GM12864 (cell line): ENCODE measurements around the gene ECT2L.

Source experiments
- DNase-seq: peaks from one replicate; pipeline ENCODE4 v3.0.0-alpha.2; 2011; ENCODE audit warnings: low read depth
- H3K4me3 ChIP-seq: 2 replicates; pipeline ENCODE4 v1.5.1; 2011; ENCODE audit warnings: mild to moderate bottlenecking, low read depth, low read length, control low read depth
- TF ChIP-seq, protein P1 (sequence below): IDR thresholded peaks from 2 replicates; pipeline ENCODE4 v1.5.1; 2011; ENCODE audit warnings: low read depth, mild to moderate bottlenecking, moderate library complexity, low read length, control low read depth, inconsistent platforms; ENCODE audit errors: missing control alignments

ECT2L gene

GRCh38 chr6:138814179-138814834 is 18.4 kb downstream of the ECT2L start:
- DNase-seq: no peak
- no peak overlapping the region for H3K4me3 ChIP-seq
- TF ChIP-seq, protein P1, sequence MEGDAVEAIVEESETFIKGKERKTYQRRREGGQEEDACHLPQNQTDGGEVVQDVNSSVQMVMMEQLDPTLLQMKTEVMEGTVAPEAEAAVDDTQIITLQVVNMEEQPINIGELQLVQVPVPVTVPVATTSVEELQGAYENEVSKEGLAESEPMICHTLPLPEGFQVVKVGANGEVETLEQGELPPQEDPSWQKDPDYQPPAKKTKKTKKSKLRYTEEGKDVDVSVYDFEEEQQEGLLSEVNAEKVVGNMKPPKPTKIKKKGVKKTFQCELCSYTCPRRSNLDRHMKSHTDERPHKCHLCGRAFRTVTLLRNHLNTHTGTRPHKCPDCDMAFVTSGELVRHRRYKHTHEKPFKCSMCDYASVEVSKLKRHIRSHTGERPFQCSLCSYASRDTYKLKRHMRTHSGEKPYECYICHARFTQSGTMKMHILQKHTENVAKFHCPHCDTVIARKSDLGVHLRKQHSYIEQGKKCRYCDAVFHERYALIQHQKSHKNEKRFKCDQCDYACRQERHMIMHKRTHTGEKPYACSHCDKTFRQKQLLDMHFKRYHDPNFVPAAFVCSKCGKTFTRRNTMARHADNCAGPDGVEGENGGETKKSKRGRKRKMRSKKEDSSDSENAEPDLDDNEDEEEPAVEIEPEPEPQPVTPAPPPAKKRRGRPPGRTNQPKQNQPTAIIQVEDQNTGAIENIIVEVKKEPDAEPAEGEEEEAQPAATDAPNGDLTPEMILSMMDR: no peak

DNA sequence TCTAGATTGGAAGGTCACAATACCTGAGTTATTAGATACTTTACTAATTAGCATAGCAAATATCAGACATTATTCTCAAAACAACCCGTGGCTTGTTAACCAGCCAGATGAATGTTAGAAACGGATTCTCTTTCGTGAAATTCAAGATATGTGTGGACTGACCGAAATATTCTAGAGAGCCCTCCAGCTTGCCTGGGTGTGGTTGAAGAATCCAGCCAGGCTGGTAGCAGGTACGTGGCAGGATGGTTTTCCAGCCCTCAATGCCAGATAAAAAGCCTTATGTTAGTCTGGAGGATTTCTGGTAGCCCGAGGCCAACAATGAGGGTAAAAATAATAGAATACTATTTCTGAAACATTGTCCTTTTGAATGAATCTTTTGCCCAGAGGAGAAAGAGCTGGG is 19.3 kb downstream of the ECT2L start:
- no peak overlapping the region for H3K4me3 ChIP-seq
- no peak for DNase-seq
- TF ChIP-seq, protein P1: no peak

GRCh38 chr6:138815797-138816528 is 20.1 kb downstream of the ECT2L start:
- no peak overlapping the region for H3K4me3 ChIP-seq
- TF ChIP-seq, protein P1: peak; percentile 55
- DNase-seq: no peak

DNA sequence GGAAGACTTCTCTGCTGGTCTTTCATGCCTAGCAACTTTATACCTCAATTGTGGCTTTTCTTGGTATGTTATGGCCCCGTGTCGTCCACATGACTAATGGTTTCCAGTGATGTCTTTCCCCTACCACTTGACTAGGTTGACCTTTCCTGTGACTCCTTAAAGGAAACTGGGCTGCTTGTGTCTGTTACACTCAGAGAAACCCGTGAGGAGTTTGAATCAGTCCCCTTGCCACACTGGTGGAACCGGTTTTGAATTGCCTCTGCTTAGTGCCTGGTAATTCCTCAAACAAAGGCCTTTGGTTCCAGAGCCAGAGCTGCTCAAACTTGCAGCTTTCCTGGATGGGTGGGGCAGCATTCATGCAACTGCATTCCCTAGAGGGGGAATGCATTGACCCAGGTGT is 21.9 kb downstream of the ECT2L start:
- H3K4me3 ChIP-seq: no peak overlapping the region

DNA sequence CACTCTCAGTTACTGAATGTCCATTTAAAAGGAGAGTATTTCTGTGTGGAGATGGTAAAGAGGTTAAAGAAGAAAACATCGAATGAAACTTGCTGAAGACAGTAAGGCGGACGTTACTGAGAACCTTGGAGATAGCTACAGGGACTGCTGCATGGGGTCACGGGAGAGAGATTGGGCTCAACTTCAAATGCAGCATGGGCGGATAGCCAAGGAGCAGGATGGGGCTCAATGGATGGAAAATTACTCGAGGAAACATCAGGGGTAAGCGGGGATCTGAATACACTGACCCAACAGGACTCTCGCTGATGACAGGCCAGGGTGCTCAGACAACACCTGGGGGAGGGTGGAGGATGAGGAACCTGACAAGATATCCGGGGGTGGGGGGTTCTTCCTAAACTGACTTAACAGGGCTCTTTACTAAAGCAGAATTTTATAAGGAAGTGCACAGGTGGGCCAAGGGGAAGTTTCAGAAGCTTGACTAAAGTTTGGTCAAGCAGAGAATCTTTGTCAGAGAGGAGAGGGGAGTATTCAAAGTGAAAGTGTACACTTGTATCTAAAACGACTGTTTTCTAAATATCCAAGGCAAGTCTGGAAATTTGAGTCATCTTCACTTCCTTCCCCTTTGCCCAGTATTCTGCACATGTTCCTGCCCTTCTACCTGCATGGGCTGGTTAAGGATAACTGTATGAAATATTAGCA is 22.8 kb downstream of the ECT2L start:
- DNase-seq: peak; percentile 76
- TF ChIP-seq, protein P1: no peak
- peak overlapping the region; percentile 3; the same call in 1 of the 2 replicates for H3K4me3 ChIP-seq

More for the DNA sequence above, 21.9 kb downstream of the ECT2L start:
- TF ChIP-seq, protein P1: no peak
- DNase-seq: no peak

DNA sequence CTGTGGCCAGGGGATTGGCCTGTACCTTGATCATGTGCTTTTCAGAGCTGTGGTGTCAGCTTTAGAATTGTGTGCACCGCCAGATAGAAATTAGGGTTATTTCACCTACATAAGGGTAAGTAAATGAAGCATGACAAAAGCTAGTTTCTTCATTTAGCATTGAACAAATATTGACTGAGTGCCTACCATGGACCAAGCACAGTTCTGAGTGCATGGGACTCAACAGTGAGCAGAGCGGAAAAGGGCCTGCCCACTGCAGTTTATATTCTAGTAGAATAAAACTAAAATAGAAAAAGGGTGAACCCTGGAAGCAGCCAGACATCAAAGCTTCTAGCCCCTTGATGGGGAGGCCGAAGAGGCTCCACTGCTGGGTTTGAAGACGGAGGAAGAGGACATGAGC is 25.6 kb downstream of the ECT2L start:
- DNase-seq: no peak
- H3K4me3 ChIP-seq: no peak overlapping the region
- TF ChIP-seq, protein P1: no peak
